GM06990 (cell line): ENCODE measurements around the gene KIAA1217.

ENCODE experiments used
- DNase-seq: peaks from one replicate; pipeline ENCODE4 v3.0.0-alpha.2; 2011; ENCODE audit not compliant: insufficient read length; ENCODE audit errors: extremely low read depth
- H3K27me3 ChIP-seq: replicated peaks from 2 replicates; pipeline ENCODE4 v1.6.0; 2011; ENCODE audit warnings: low read length; ENCODE audit not compliant: control insufficient read depth, insufficient read depth
- H3K36me3 ChIP-seq: 2 replicates; pipeline ENCODE4 v1.5.1; 2011; ENCODE audit warnings: low read length; ENCODE audit not compliant: control insufficient read depth, insufficient read depth
- H3K4me3 ChIP-seq: replicated peaks from 2 replicates; pipeline ENCODE4 v1.5.1; 2011; ENCODE audit warnings: low read depth, mild to moderate bottlenecking, control low read depth, low read length
- CTCF ChIP-seq: IDR thresholded peaks from 2 replicates; pipeline ENCODE4 v1.5.1; 2011; ENCODE audit warnings: low read length, control low read depth, mild to moderate bottlenecking, inconsistent platforms; ENCODE audit not compliant: insufficient read depth, poor library complexity, severe bottlenecking

Gene KIAA1217

GRCh38 chr10:24239289-24240040, 30.5 kb downstream of the KIAA1217 start:
- Histone ChIP-seq H3K4me3 (no peak overlapping the region), H3K36me3 (no peaks in the 10 kb centered on the region), H3K27me3 (no peaks in the 10 kb centered on the region)
- TF ChIP-seq CTCF: no peak
- no peak for DNase-seq

- no peak for DNase-seq
- no peaks in the 10 kb centered on the region for H3K27me3 ChIP-seq
- no peak for TF ChIP-seq CTCF
- no peak overlapping the region for H3K4me3 ChIP-seq
- no peaks in the 10 kb centered on the region for H3K36me3 ChIP-seq
These were observed 31.3 kb downstream of the KIAA1217 start for GRCh38 chr10:24240041-24240751.

- H3K27me3 ChIP-seq: no peaks in the 10 kb centered on the region
- H3K36me3 ChIP-seq: no peaks in the 10 kb centered on the region
- H3K4me3 ChIP-seq: no peak overlapping the region
- DNase-seq: no peak
- no peak for TF ChIP-seq CTCF
These were observed 32.6 kb downstream of the KIAA1217 start for GRCh38 chr10:24241536-24242040.

- DNase-seq: no peak
- Histone ChIP-seq H3K36me3 (no peaks in the 10 kb centered on the region), H3K4me3 (no peak overlapping the region), H3K27me3 (no peaks in the 10 kb centered on the region)
- no peak for TF ChIP-seq CTCF
These were observed 33.6 kb downstream of the KIAA1217 start for GRCh38 chr10:24242562-24242961.

GRCh38 chr10:24246365-24246764, 37.4 kb downstream of the KIAA1217 start:
- DNase-seq: no peak
- H3K27me3 ChIP-seq: no peaks in the 10 kb centered on the region
- H3K4me3 ChIP-seq: no peak overlapping the region
- no peaks in the 10 kb centered on the region for H3K36me3 ChIP-seq
- no peak for TF ChIP-seq CTCF
